H9 (cell line): ENCODE measurements around the gene ENDOU. TPM values are rescaled to one million over a fixed set of nuclear protein-coding genes. Genes with fewer than 3 reads are reported as not detected.

ENCODE experiments used
- DNase-seq: peaks from one replicate; pipeline ENCODE4 v3.0.0-alpha.2; 2017
- H2AFZ ChIP-seq: one replicate; pipeline ENCODE4 v1.6.1; 2013; ENCODE audit warnings: mild to moderate bottlenecking, low read length, control low read depth, moderate library complexity
- H2AK5ac ChIP-seq: 2 replicates; pipeline ENCODE4 v1.6.1; 2013; ENCODE audit warnings: low read length, control low read depth, mixed read lengths; ENCODE audit not compliant: insufficient read length
- H2BK120ac ChIP-seq: one replicate; pipeline ENCODE4 v1.6.1; 2013; ENCODE audit warnings: low read depth, mild to moderate bottlenecking, low read length, control low read depth, inconsistent platforms; ENCODE audit not compliant: poor library complexity, severe bottlenecking
- H2BK12ac ChIP-seq: 2 replicates; pipeline ENCODE4 v1.6.1; 2013; ENCODE audit warnings: low read length, control low read depth, mixed read lengths, low read depth; ENCODE audit not compliant: insufficient read length
- H2BK15ac ChIP-seq: 2 replicates; pipeline ENCODE4 v1.6.1; 2013; ENCODE audit warnings: low read depth, low read length, control low read depth
- H2BK20ac ChIP-seq: one replicate; pipeline ENCODE4 v1.6.1; 2013; ENCODE audit warnings: low read depth, mild to moderate bottlenecking, low read length, control low read depth, inconsistent platforms; ENCODE audit not compliant: poor library complexity, severe bottlenecking
- H2BK5ac ChIP-seq: 2 replicates; pipeline ENCODE4 v1.6.1; 2013; ENCODE audit warnings: low read length, control low read depth, mixed read lengths; ENCODE audit not compliant: insufficient read length
- H3K14ac ChIP-seq: 2 replicates; pipeline ENCODE4 v1.6.1; 2013; ENCODE audit warnings: low read length, control low read depth; ENCODE audit not compliant: insufficient read depth
- H3K18ac ChIP-seq: 2 replicates; pipeline ENCODE4 v1.6.1; 2013; ENCODE audit warnings: low read depth, mild to moderate bottlenecking, mixed read lengths, low read length, control low read depth; ENCODE audit not compliant: insufficient read length
- H3K23ac ChIP-seq: 2 replicates; pipeline ENCODE4 v1.6.1; 2013; ENCODE audit warnings: low read length, control low read depth, mixed read lengths, low read depth; ENCODE audit not compliant: insufficient read length
- H3K23me2 ChIP-seq: 2 replicates; pipeline ENCODE4 v1.6.1; 2013; ENCODE audit warnings: low read depth, mild to moderate bottlenecking, mixed read lengths, low read length, control low read depth; ENCODE audit not compliant: insufficient read length, poor library complexity, severe bottlenecking
- H3K27ac ChIP-seq: 2 replicates; pipeline ENCODE4 v1.5.1; 2013; ENCODE audit warnings: low read length, control low read depth, mixed read lengths, low read depth; ENCODE audit not compliant: insufficient read length
- H3K27me3 ChIP-seq: 2 replicates; pipeline ENCODE4 v1.6.1; 2013; ENCODE audit warnings: low read length, control low read depth, inconsistent platforms; ENCODE audit not compliant: insufficient read depth
- H3K4ac ChIP-seq: 2 replicates; pipeline ENCODE4 v1.6.1; 2013; ENCODE audit warnings: low read depth, mild to moderate bottlenecking, control low read depth, inconsistent platforms, low read length, moderate library complexity
- H3K4me1 ChIP-seq: 2 replicates; pipeline ENCODE4 v1.6.1; 2013; ENCODE audit warnings: low read length, control low read depth, inconsistent platforms; ENCODE audit not compliant: insufficient read depth
- H3K4me2 ChIP-seq: 2 replicates; pipeline ENCODE4 v1.6.1; 2013; ENCODE audit warnings: low read length, control low read depth, mixed read lengths; ENCODE audit not compliant: insufficient read length, insufficient read depth
- H3K56ac ChIP-seq: 2 replicates; pipeline ENCODE4 v1.6.1; 2013; ENCODE audit warnings: low read depth, mild to moderate bottlenecking, mixed read lengths, low read length, control low read depth; ENCODE audit not compliant: insufficient read length
- H3K79me1 ChIP-seq: 2 replicates; pipeline ENCODE4 v1.6.1; 2013; ENCODE audit warnings: low read depth, mild to moderate bottlenecking, moderate library complexity, low read length, control low read depth, inconsistent platforms; ENCODE audit not compliant: insufficient read depth, poor library complexity, severe bottlenecking
- H3K79me2 ChIP-seq: 2 replicates; pipeline ENCODE4 v1.6.1; 2013; ENCODE audit warnings: low read length, control low read depth, inconsistent platforms; ENCODE audit not compliant: insufficient read depth
- H3K9ac ChIP-seq: 2 replicates; pipeline ENCODE4 v1.6.1; 2013; ENCODE audit warnings: low read length, control low read depth, mixed read lengths; ENCODE audit not compliant: insufficient read length; ENCODE audit errors: extremely low read depth
- H3K9me3 ChIP-seq: one replicate; pipeline ENCODE4 v1.6.1; 2013; ENCODE audit warnings: low read depth, low read length, inconsistent platforms; ENCODE audit not compliant: control insufficient read depth
- H3T11ph ChIP-seq: one replicate; pipeline ENCODE4 v1.6.1; 2013; ENCODE audit warnings: mild to moderate bottlenecking, low read length, control low read depth, inconsistent platforms
- H4K20me1 ChIP-seq: one replicate; pipeline ENCODE4 v1.6.1; 2013; ENCODE audit not compliant: control insufficient read depth, insufficient read length, insufficient read depth
- H4K5ac ChIP-seq: 2 replicates; pipeline ENCODE4 v1.6.1; 2013; ENCODE audit warnings: low read depth, mild to moderate bottlenecking, mixed read lengths, low read length, control low read depth; ENCODE audit not compliant: insufficient read length
- H4K8ac ChIP-seq: replicated peaks from 2 replicates; pipeline ENCODE4 v1.6.1; 2013; ENCODE audit warnings: low read length, control low read depth, mixed read lengths, low read depth; ENCODE audit not compliant: insufficient read length
- H4K91ac ChIP-seq: 2 replicates; pipeline ENCODE4 v1.6.1; 2013; ENCODE audit warnings: low read depth, mild to moderate bottlenecking, moderate library complexity, mixed read lengths, low read length, control low read depth; ENCODE audit not compliant: insufficient read length
- H3K27ac Mint-ChIP-seq, 3 experiments: 2 replicates in 2 of 3; 3 replicates in 1 of 3; pipeline ENCODE4 v1.8.0; 2020 to 2021; ENCODE audit warnings: mixed read lengths in 3 of 3, mild to moderate bottlenecking in 1 of 3, moderate library complexity in 1 of 3
- H3K27me3 Mint-ChIP-seq: 2 replicates; pipeline ENCODE4 v1.8.0; 2021; ENCODE audit warnings: low read depth, mild to moderate bottlenecking, moderate library complexity, mixed read lengths
- H3K36me3 Mint-ChIP-seq, 3 experiments: 2 replicates in 2 of 3; 3 replicates in 1 of 3; pipeline ENCODE4 v1.8.0; 2020 to 2021; ENCODE audit warnings: low read depth in 3 of 3, mixed read lengths in 3 of 3; ENCODE audit not compliant: insufficient read depth in 1 of 3
- H3K4me1 Mint-ChIP-seq, 2 experiments: 2 replicates each; pipeline ENCODE4 v1.8.0; 2020; ENCODE audit warnings: mixed read lengths in 2 of 2
- H3K4me3 Mint-ChIP-seq, 2 experiments: 2 replicates in 1 of 2; 3 replicates in 1 of 2; pipeline ENCODE4 v1.8.0; 2020 to 2021; ENCODE audit warnings: mild to moderate bottlenecking in 2 of 2, mixed read lengths in 2 of 2, moderate library complexity in 1 of 2
- H3K9me3 Mint-ChIP-seq, 2 experiments: 2 replicates in 1 of 2; 3 replicates in 1 of 2; pipeline ENCODE4 v1.8.0; 2020; ENCODE audit warnings: mild to moderate bottlenecking in 2 of 2, mixed read lengths in 2 of 2, moderate library complexity in 1 of 2
- CTCF ChIP-seq: fragments of 200-600 bp; sonication (generic); conservative IDR thresholded peaks from 3 replicates; pipeline ENCODE4 v1.8.0; 2021; ENCODE audit warnings: antibody characterized with exemption, mild to moderate bottlenecking
- WGBS: extraction: QIAGEN DNeasy Blood & Tissue Kit; methylation state at CpG from one replicate; pipeline ENCODE4 v1.1.7; 2013; ENCODE audit warnings: missing lambda C conversion rate, low lambda C conversion rate, mixed read lengths; ENCODE audit not compliant: insufficient read length; ENCODE audit errors: extremely low coverage; 5-methylcytosine and 5-hydroxymethylcytosine counted together
- total RNA-seq: library from RNA; stranded (reverse); gene quantifications from 2 replicates; pipeline ENCODE4 v1.2.1, GENCODE V29; 2021

ENDOU gene
- total RNA-seq, 1 experiment from 2014 or later, result not detected

- no peak overlapping the region for H3K4me2 ChIP-seq
- H3K14ac ChIP-seq, result 0 out of 2 replicates have a peak overlapping the region, but pooled peaks have one; percentile 17
- no peak overlapping the region for H2AK5ac ChIP-seq
- no peak overlapping the region for H3K18ac ChIP-seq
- H3K27ac ChIP-seq, result no peak overlapping the region
- H4K91ac ChIP-seq, result no peak overlapping the region
- no peak for TF ChIP-seq CTCF
- no peaks in the 10 kb centered on the region for H3K79me2 ChIP-seq
- no peak overlapping the region for H4K8ac ChIP-seq
- no peaks in the 10 kb centered on the region for H3K23me2 ChIP-seq
- Mint-ChIP-seq H3K4me3 (no peak overlapping the region), H3K9me3 (no peaks in the 10 kb centered on the region), H3K36me3 (no peaks in the 10 kb centered on the region; a peak in 1 of 7 replicates), H3K27ac (no peak overlapping the region; a peak in 1 of 7 replicates), H3K4me1 (peaks cover 26 to 43% of the 10 kb centered on the region in 2 experiments), H3K27me3 (peaks cover 7% of the 10 kb centered on the region)
- H3K27me3 ChIP-seq, result no peaks in the 10 kb centered on the region
- H2AFZ ChIP-seq, result no peak overlapping the region
- no peak overlapping the region for H2BK20ac ChIP-seq
- H3K56ac ChIP-seq, result no peak overlapping the region
- H2BK120ac ChIP-seq, result no peak overlapping the region
- H3K23ac ChIP-seq, result no peak overlapping the region
- H2BK12ac ChIP-seq, result no peak overlapping the region
- H2BK5ac ChIP-seq, result no peak overlapping the region
- no peaks in the 10 kb centered on the region for H4K20me1 ChIP-seq
- H3T11ph ChIP-seq, result no peak overlapping the region
- no CpG with 5 or more reads among the region's 21 CpGs for WGBS
- no peak overlapping the region for H3K4ac ChIP-seq
- H3K4me1 ChIP-seq, result no peaks in the 10 kb centered on the region; the same call in 1 of the 2 replicates
- no peaks in the 10 kb centered on the region for H3K9me3 ChIP-seq
- no peak for DNase-seq
- no peak overlapping the region for H2BK15ac ChIP-seq
- H3K9ac ChIP-seq, result no peak overlapping the region
- no peaks in the 10 kb centered on the region for H3K79me1 ChIP-seq
- no peak overlapping the region for H4K5ac ChIP-seq
Observed at GRCh38 chr12:47740606-47741339, 15.5 kb upstream of the ENDOU start.
